Smooth muscle cell of the brain vasculature (primary cell): ENCODE results near the gene KRT79.
"Not testable (repeated sequence)": the region's sequence is repeated elsewhere in the genome, so short reads cannot be mapped to it uniquely, and the experiment has no call there.

ENCODE experiments used
- DNase-seq: peaks from one replicate; pipeline ENCODE4 v3.0.0-alpha.2; 2012; ENCODE audit warnings: low read depth, low spot score

Gene KRT79

DNA sequence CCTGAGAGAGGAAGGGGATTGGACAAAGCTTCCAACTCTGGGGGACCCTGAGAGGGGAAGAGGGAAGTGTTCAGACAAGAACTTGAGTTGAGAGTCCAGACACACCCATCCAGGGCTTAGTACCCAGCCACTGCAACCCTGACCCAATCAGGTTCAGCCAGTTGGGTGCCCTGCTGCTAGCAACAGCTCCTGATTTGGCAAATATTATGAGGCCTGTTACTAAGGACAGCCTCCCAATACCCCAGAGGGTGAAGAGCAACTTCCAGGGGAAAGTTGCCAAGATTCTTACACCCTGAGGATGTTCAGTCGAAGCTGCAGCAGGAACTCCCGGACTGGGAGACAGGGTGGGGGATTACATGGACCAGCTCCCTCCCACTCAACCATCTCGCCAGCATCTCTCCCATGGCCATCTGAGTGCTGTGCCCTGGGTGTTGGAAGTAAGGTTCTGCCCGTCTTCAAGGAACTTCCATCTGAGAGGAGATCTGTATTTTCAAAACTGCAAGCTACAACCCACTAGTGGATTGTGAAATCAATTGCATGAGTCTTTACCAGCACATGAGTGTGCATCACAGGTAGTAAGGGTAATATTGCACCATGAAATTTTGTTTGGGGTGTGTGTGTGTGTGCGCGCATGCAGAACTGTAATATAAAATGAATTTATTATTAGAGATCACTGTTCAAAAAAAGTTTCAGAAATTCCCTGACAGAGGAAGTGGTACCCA is 26.2 kb upstream of the KRT79 start:
- no peak for DNase-seq

DNA sequence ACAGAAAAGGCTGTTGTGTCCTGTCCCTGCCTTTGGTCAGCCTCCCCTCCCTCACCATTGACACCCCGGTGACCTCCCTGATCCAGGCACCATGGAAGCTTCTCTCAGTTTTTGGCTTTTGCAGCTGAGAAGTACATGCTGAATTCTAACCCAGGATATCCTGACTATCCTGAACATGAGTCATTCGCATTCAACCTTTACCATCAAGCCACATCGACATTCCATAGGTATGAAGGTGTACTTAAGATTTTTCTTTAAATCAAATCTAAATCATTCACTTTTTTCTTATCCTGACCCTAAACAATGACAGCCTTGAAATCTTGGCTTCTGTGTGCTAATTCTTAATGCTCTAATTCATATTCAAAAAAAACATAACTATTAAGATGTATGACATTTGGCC is 23.4 kb upstream of the KRT79 start:
- no peak for DNase-seq

DNA sequence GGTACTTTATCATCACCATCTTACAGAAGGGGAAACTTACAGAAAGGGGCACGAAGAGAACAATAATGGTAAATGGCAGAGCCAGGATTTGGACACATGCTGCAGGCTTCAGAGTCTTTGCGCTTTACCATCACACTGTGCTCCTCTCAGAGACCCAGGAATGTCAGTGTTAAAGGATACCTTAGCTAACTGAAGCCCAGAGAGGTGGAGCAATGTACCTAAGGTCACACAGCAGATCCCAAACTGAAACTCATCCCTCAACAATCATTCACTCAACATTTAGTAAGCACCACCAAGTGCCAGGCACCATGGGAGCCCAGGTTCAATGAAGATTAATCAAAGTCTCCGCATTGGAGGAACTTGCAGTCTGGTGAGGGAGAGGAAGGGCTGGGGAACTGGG is 22.7 kb upstream of the KRT79 start:
- DNase-seq: no peak

DNA sequence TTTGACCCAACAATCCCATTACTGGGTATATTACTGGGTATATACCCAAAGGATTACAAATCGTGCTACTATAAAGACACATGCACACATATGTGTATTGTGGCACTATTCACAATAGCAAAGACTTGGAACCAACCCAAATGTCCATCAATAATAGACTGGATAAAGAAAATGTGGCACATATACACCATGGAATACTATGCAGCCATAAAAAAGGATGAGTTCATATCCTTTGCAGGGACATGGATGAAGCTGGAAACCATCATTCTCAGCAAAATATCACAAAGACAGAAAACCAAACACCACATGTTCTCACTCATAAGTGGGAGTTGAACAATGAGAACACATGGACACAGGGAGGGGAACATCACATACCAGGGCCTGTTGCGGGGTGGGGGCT is 22.0 kb upstream of the KRT79 start:
- DNase-seq: not testable (repeated sequence)

DNA sequence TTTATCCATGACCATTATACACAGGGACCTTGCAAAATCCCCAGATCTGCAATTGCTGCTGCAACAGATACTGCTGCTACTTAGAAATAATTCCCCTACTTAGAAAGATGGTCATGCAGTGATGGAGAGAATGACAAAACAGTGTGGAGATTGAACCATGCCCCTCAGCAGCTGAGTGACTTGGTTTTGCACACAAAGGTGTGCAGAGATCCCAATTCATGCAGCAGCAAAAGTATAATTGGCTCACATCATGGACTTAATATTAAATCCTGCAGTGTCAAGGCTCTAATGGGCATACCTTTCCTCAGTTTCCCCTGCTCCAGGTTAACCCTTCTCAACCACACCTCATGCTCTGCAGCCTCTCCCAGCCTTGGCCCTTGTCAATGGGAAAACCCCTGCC is 17.7 kb upstream of the KRT79 start:
- DNase-seq: no peak

DNA sequence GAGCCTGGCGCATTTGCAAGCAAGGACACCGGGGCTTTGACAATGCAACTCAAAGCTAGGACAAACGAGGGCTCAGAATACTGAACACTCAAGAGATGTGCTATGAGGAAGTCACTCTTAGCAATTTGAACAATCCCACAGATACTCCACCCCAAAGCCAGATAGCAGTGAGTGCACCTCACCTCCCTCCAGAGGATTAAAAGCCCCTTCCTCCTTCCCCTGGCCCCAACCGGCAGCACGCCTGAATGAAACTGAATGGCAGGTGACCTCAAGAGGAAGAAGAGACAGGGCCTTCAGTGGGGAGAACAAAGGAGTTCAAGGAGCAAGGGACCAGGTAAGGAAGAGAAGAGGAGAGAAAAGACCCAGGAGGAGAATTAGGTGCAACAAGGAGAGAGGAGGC is 16.6 kb upstream of the KRT79 start:
- DNase-seq: no peak

DNA sequence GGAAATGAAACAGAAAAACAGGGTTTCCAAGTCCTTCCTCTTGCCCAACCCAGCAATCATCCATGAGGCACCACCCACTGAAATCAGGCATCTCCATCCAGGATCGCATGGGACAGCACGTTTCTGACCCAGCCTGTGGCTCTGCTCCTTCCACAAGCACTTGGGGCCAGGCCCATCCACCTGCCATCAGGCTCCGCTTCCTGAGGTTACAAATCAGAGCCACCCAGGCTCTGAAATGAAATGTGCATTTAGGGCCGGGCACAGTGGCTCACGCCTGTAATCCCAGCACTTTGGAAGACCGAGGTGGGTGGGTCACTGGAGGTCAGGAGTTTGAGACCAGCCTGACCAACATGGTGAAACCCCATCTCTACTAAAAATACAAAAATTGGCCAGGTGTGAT is 15.4 kb upstream of the KRT79 start:
- DNase-seq: no peak

DNA sequence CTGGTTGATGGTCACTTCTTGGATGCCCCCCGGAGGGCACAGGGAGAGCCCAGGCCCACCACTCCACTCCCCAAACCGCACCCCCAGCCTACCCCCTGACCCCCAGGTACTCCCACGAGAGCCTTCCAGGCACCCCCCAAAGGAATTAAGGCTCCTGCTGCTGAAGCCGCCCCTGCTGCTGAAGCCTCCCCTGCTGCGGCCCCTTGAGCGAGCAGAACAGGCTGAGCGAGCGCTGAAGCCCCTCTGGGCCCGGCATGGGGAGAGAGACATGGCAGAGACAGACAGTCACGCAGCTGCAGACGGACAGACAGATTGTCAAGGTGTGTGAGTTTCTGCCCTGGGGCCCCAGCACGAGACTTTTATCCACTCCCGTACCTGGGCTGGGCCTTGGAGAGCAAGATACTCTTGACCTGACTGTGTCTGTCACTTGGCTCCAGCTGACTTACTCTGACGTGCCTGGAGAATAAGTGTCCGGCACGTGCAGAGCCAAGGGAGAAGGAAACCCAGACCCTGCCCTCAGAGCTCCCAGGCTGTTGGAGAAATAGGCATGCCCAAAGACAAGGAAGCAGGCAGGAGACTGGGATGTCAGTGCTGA is 14.6 kb upstream of the KRT79 start, which contains the start of gene KRT78:
KRT78 (minus strand) TSS at position 334 of the 595 bp plus-strand sequence; CDS start at position 270, 64 bp downstream.
- DNase-seq: no peak

DNA sequence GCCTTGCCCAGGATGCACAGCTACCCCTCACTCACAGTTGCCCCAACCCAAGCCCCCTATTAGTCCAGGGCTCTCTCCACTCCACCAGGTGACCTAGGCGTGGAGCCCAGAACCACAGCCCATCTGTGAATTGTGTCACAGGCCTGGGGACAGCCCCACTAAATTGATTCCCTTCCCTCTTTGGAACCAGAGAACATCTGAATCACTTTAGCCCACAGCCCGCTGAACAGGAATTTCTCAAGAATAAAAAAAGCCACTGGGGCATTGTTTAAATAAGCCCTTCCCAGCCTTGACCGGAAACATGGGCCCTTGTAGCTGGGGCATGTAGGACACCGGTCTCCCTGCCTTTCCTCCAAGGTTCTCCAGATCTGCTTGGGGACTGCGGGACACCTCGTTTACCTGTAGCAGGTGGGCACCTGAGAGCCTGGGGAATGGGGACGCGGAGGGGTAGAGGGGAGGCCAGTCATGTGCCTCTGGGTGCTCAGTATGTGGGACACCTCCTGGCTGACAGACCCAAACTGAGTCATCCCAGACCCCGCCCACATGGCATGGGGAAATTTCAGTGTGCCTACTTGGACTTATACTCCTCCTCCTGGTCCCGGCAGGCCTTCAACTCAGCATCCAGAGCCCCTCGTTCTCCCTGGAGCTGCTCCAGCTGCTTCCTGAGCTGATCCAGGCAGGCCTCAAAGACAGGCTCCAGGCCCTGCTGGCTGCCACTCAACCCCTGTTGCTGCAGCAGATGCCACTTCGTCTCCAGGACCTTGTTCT is 13.4 kb upstream of the KRT79 start:
- DNase-seq: no peak

DNA sequence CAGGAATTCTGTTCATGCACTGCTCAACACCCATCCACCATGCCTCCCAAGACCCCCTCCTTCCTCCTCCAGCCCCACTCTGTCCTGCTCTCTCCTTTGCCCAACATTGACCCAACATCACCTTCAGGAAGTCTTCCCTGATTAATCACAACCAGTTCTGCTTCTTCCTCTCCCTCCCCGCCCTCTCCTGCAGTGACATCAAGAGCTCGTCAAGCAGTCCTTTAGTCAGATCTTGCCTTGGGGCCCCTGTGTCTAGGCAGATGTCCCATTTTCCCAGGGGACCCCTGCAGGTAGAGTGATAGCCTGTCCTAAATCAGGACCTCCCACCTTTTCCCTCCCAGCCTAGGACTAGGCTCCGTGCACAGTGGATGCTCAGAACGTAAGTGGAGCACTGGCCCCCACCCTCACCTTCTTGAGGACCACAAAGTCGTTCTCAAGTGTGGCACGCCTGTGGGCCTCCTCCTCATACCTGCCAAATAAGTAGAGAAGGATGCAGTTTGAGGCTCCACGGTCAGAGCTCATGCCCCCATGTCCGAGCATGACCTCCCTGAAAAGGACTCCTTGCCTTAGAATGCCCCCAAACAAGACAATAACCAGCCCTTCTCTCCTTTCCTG is 12.4 kb upstream of the KRT79 start:
- no peak for DNase-seq

DNA sequence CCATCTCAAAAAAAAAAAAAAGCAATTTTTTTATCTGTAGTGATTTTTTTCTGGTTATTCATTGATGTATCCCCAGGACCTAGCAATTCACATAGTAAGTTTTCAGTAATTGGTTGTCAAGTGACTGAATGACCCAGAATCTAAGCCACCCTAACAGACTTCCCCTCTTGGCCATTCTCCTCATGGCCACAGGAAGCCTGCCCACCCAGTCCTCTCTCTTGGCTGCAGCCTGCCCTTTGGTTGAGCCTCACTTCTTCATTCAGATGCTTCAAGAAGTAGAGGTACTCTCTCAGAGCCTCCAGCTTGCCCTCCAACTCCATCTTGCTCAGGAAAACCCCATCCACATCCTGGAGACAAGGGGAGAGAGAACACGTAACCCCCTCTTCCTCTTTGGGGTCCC is 11.8 kb upstream of the KRT79 start:
- no peak for DNase-seq

DNA sequence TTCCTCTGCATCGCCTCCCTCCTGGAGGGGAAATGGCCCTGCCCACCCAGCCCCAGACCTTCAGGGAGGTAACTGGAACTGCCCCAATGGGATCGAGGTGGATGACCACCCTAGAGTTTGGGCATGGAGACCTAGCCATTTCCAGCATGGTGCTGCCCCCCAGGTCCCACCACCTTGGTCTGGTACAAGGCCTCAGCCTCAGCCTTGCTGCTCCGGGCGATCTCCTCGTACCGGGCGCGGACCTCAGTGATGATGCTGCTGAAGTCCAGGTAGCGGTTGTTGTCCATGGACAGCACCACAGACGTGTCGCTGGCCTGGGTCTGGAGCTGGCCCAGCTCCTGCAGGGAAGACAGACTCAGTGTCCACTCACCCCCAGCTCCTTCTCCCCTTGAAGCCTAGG is 10.3 kb upstream of the KRT79 start:
- DNase-seq: no peak

DNA sequence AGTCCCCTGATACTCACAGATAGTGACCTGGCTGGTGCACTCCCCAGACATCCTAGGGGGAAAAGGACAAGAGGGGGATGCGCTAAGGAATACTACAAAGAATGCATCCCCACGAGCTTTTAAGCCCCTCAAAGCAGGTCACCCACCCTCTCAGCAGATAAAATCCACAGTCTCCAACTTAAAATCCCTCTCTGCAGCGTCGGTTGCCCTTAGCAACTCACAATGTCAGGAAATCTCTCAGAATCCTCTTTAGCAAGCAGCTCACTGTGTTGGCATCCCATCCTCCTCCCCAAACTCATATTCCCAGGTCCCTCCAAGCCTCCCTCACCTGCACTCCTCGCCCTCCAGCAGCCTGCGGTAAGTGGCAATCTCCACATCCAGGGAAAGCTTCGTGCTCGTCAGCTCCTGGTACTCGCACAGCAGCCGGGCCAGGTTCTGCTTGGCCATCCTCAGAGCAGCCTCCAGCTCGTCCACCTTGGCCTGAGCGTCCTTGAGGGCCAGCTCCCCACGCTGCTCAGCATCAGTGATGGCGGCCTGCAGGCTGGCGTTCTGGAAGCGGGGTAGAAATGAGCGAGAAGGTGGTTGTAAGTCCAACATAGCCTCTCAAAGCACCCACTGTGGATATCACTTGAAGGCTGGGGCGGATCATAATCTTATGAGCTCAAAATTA is 5.5 kb upstream of the KRT79 start:
- DNase-seq: no peak

DNA sequence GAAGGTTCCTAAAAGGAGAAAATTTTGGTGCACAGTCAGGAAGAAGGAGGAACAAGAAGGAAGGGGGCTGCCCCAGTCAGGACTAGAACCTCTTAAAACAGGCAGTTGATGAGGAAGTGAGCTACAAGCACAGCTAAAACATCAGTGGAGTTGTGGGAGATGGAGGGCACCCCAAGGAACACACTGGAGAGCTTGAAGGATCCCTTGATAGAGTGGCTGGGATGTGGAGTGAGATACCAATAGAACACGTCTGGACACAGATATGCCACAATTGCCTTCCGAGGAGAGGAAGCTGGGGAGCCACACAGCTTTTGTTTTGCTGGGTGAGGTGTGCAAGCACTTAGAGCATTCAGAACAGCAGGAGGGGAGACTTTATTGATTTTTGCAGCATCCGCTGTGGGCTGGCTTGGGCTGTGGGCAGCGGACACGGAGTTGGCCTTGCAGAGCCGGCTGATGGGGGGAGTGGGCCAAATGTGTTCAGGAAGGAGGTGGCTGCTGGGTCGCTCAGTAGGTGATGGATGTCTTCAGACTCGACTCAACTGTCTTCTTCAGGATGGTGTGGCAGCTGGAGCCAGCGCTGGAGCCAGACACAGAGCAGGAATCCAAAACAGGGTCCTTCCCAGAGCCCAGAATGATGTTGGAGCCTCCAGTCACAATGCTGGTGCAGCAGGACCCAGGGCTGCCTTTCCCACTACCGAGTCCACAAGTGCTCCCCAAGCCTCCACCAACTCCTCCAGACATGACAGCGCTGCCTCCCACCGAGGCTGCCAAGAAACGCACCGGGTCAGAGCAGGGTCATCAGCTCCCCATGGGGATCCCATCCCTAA is 4.7 kb upstream of the KRT79 start:
- no peak for DNase-seq

DNA sequence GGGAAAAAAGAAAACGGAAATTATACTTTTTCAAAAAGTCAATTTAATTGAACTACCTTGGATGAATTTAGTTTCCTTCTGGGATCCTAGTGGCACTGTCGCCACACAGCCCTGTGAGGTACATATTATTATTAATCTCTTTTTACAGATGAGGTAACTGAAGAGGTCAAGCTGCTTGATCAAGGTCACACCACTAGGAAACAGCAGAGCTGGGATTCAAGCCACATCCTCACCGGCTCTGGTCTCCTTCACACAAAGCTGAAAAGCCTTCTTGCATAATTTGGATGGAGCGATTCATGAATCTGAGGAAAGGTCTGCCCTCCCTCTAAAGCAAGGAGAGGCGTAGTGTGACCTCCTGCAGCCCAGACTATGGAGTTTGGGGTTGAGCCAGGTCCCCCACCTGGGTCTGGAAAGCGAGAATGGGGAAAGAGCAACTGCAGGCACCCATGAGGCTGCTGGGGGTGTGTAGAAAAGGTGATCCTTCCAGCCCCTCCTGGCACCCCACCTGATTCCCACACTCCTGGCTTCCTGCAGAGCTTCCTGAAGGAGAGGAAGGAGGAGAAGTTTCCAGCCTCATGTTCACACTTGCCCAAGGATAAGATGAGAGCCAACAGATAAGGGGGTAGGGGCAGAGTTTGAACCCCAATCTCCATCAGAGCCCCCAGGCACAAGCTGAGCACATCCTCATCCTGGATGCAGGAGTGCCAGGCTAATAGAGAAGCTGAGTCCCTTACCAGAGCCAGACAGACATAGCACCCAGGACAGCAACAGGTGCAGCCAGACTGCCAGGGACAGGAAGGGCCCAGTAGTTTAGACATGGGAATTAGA is 3.9 kb upstream of the KRT79 start:
- DNase-seq: no peak

DNA sequence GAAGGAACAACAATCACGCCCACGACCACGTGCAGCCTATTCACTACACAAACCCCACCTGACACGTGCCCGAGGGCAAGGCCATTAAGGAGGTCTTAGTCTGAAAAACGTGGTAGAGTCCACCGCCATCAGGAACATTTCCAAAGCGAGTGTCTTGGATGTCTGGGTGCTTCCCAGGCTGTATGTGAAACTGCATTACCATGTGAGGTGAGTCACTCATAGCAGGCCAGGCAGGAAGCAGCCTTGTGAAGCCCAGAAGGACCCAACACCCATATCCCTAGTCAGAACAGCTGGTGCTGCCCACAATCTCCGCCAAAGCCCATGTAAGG is 3.3 kb upstream of the KRT79 start:
- no peak for DNase-seq

DNA sequence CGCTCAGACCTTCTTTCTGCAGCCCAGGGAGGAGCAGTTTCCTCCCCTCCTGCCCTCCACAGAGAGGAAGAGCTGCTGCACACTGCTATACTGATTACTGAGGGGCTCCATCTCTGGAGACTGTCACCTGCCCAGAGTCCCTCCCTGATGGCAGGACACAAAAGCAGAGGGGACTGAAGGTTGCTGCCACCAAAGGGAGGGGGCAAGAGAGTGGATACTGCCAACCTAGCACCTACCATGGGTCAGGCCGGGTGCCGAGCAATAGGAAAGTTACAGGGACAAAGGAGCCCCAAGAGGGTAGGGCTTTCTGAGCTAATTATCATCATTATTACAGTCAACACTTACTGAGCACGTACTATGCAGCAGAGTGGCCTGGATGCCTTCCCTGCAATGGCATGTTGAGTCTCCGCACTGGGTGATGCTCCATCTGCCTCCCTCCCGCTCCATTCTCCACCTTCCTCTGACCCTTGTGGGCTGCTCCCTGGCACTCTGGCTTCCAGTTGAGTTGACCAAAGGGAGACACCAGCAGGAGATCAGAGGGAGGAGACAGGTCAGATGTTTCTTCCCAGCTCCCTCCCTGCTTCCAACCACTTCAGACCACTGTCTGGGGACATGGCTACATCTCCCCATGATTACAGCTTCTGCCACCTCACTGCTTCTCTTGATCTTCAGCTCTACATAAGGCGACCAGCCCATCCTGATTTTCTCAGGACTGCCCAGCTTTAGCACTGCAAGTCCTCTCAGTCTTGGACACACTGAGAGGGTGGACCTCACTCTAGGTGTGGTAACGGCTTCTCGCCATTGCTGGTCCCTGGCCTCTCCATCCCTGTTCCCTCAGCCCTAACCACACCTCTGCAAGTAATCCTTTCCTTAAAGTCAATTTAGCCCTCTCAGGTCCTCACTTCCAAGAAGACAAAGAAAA is 2.6 kb upstream of the KRT79 start:
- no peak for DNase-seq

DNA sequence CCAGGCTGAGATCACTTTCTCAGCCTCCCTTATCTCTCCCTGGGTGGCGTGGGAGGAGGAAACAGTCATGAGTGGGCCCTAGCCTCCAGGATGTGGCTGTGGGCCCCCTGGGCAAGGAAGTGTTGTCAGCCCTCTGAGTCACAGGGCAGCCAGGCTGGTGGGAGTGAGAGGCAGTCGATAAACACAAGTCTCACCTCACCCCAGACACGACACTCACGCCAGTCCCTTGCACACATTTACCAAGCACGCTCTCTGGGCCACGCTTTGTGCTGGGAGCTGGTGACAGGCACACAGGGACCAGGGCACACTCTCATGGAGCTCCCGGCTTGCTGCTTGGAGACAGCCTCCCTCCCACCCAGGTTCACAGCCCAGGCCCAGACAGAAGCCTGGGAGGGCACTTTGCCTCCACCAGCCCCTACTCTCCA is 1.9 kb upstream of the KRT79 start:
- no peak for DNase-seq
